Measurements from ENCODE around the gene PSENEN.

The PSENEN gene

DNA sequence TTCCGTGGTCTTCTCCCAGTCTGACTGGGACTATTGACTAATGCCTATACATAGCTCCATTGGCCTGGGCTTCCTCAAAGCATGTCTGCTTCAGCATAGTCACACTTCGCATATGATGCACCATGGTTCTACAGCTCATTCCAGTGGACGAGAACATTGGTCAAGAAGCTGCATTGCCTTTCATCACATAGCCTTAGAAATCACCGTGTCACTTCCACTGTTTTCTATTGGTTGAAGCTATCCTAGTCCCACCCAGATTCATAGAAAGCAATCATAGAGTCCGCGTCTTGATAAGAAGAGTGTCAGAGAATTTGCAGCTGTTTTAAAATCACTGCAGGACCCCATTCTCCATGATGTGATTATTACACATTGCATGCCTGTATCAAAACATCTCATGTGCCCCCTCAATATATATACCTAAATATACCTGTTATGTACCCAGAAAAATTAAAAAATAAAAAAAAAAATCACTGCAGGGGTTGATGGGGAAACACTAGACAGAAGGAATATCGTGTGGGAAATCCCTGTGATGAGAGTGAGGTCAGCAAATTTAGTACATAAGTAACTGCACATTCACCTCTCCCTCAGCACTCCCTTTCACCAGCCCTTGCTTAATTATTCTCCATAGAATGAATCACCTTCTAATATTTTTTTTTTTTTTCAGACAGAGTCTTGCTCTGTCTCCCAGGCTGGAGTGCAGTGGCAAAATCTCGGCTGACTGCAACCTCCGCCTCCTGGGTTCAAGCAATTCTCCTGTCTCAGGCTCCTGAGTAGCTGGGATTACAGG lies 27.8 kb downstream of the PSENEN start:
- TF ChIP-seq, protein P1, sequence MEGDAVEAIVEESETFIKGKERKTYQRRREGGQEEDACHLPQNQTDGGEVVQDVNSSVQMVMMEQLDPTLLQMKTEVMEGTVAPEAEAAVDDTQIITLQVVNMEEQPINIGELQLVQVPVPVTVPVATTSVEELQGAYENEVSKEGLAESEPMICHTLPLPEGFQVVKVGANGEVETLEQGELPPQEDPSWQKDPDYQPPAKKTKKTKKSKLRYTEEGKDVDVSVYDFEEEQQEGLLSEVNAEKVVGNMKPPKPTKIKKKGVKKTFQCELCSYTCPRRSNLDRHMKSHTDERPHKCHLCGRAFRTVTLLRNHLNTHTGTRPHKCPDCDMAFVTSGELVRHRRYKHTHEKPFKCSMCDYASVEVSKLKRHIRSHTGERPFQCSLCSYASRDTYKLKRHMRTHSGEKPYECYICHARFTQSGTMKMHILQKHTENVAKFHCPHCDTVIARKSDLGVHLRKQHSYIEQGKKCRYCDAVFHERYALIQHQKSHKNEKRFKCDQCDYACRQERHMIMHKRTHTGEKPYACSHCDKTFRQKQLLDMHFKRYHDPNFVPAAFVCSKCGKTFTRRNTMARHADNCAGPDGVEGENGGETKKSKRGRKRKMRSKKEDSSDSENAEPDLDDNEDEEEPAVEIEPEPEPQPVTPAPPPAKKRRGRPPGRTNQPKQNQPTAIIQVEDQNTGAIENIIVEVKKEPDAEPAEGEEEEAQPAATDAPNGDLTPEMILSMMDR (conservative IDR thresholded peaks at IDR 0.05; ENCODE audit: low read length): no peak
- H3K4me3 ChIP-seq (ENCODE audit: low read length): no peak overlapping the region
- DNase-seq (ENCODE audit: low read depth): peak; percentile 19

DNA sequence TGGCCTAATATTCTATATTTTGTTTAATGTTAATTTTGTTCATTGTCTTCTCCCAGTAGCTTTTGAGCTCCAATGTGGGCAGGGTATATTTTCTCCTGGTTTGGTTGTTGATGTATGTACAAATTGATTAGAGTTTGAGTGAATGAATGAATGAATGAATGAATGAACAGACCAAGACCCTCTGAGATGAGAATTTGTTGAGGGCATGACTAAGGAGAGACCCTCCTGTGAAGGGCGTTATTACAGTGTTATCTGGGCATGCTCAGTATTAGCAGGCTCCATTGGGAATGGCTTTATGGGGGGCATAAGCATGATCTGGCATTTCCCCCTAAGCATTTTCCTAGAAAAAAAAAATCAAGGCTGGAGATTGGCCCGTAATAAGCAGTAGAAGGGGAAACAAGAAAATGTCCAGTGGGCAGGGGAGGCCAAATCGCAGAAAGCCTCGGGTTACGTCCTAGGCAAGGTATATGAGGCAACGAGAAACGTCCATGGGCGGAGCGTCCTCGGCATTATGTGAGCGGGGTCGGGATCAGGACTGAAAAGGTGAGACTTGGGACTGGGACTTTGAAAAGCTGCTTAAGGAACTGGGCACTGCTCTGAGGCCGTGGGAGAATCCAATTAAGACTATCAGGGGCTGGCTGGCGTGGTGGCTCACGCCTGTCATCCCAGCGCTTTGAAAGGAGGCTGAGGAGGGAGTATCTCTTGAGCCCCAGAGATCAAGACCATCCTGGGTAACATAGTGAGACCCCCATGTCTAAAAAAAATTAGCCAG lies 29.0 kb downstream of the PSENEN start:
- peak overlapping the region; percentile 53 for H3K4me3 ChIP-seq (ENCODE audit: low read length)
- TF ChIP-seq, protein P1 (conservative IDR thresholded peaks at IDR 0.05; ENCODE audit: low read length): no peak
- DNase-seq (ENCODE audit: low read depth): no peak

DNA sequence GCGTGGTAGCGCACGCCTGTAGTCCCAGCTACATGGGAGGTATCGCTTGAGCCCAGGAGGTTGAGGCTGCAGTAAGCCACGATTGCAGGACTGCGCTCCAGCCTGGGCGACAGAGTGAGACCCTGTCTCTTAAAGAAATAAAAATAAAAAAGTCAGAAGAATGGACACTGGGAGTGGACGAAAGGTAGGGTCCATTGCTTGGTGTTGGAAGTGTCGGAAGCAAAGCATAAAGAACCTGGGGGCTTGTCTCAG lies 29.5 kb downstream of the PSENEN start:
- TF ChIP-seq, protein P1 (conservative IDR thresholded peaks at IDR 0.05; ENCODE audit: low read length): no peak
- no peak for DNase-seq (ENCODE audit: low read depth)
- peak overlapping the region; percentile 53 for H3K4me3 ChIP-seq (ENCODE audit: low read length)

DNA sequence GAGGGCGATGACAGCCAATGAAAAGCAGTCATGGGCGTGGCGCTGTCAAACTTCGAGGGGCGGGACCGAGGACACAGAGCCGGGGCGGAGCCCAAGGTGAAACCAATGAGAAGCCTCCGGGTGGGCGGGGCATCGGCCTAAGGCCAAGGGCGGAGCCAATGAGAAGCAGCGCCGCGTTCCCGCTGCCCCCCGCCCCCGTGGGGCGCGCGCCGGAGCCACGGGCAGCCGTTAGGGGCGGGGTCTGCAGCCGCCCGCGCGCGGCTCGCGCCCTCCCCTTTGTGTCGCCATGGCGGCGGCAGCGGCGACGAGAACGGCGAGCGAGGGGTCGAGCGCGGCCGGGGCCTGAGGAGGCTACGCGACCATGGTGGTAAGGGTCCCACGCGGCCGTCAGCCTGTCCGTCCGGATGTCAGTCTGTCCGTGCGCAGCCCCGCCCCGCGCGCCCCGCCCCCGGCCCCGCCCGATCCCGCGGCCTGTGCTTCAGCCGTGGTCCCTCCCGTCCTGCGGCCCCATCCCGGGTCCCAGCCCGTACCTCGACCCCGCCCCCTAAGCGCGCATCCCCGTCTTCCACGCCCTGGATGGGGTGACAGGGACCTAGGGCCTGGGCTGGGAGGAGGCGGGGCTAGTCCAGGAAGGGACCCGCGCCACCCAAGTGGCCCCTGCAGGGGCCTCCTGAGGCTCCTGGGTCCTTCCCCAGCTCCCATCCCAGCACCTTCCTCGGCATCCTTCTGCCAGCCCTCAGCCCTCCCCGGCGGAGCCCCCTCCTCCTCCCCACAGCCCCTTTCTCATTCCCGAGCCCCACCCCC lies 30.0 kb downstream of the PSENEN start, which contains the start of gene ARHGAP33:
ARHGAP33 (plus strand) TSS at position 267 of the 804 bp plus-strand sequence; CDS start at position 362, 95 bp downstream.
- peak within 1 kb of the TSS; percentile 72 for H3K4me3 ChIP-seq (ENCODE audit: low read length)
- TF ChIP-seq, protein P1 (conservative IDR thresholded peaks at IDR 0.05; ENCODE audit: low read length): no peak
- peak; percentile 91 for DNase-seq (ENCODE audit: low read depth)

DNA sequence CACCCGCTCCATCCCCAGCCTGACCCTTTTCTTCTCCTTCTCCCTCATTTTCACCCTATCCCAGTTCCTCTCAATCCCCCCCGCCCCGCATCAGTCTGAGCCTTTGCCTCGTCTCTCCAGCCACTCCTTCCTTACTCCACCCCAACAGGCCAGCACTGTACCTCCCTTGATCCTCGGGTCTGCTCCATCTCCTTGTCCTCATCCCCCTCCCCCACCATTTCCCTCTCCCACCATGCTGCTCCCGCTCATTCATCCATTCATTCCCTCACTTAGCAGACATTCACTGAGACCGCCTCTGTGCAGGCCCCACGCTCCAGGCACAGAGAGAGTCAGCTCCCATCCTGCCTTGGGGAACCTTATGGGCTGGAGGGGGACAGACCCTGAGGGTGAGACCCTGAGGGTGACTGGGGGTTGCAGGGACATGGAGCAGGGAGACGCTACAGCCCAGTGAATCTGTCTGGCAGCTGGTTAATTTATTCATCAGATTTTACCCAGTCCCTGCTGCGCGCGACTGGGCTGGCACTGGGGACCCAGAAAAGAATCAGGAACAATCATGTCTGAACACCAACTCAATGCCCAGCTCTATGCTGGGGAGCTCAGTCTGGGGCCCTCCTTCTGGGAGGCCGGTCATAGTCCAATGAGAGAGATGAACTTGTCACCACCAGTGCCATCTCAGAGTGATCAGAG lies 30.8 kb downstream of the PSENEN start:
- no peak for DNase-seq (ENCODE audit: low read depth)
- TF ChIP-seq, protein P1 (conservative IDR thresholded peaks at IDR 0.05; ENCODE audit: low read length): no peak
- H3K4me3 ChIP-seq (ENCODE audit: low read length): peak overlapping the region; percentile 72

DNA sequence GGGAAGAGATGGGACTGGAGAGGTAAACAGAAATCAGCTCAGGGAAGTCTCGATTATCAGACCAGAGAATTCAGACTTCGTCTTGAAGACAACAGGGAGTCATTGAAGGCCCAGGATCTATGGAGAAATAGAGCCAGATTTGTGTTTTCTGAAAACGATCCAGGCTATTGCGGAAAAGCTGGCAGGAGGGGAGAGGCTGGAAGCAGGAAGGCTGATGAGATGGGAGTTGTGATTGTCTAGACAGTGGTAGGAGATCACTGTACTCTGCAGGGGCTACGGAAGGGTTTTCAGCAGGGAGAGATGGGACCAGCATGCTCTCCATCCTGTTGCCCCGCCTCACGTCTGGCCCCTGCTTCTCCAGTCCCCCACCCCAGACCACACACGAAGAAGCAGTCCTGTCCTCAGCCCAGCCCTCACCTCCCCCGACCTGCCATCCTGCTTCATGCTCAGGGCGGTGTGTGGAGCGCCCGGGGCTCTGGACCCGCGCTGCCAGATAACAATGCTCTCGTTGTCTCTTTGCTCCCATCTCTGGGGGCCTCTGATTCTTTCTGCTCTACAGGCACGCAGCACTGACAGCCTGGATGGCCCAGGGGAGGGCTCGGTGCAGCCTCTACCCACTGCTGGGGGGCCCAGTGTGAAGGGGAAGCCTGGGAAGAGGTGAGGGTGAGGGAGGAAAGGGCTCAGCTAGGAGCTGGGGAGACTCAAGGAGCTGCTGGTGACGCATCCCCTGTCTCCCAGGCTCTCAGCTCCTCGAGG lies 31.8 kb downstream of the PSENEN start:
- no peak overlapping the region for H3K4me3 ChIP-seq (ENCODE audit: low read length)
- DNase-seq (ENCODE audit: low read depth): no peak
- TF ChIP-seq, protein P1 (conservative IDR thresholded peaks at IDR 0.05; ENCODE audit: low read length): no peak

Data from AG10803 (cell line).